Ovary (tissue), 9 donors: ENCODE results near the gene OSBPL2. TPM values are rescaled to one million over a fixed set of nuclear protein-coding genes. Genes with fewer than 3 reads are reported as not detected.

Experiments
- DNase-seq, 5 donors: peaks; one replicate each; pipeline ENCODE4 v3.0.0-alpha.2; 2019 to 2020
- H3K27ac ChIP-seq, 2 donors: fragments of 200-600 bp; one replicate each; pipeline versions ENCODE4 v1.5.1 to v1.8.0; 2019 to 2022
- H3K27me3 ChIP-seq: fragments of 200-600 bp; one replicate; pipeline ENCODE4 v1.8.0; 2022
- H3K36me3 ChIP-seq: fragments of 200-600 bp; sonication (generic); one replicate; pipeline ENCODE4 v1.5.1; 2019
- H3K4me1 ChIP-seq: one replicate; pipeline ENCODE4 v1.8.1; 2013; ENCODE audit warnings: mild to moderate bottlenecking, moderate library complexity; ENCODE audit not compliant: insufficient read depth
- H3K4me3 ChIP-seq: fragments of 200-600 bp; sonication (generic); one replicate; pipeline ENCODE4 v1.5.1; 2017
- H3K9me3 ChIP-seq, 2 donors: fragments of 200-600 bp in 1 of 2; sonication (generic) in 1 of 2; one replicate each; pipeline versions ENCODE4 v1.5.1 to v1.8.1; 2013 to 2019; ENCODE audit warnings: mild to moderate bottlenecking in 1 of 2, moderate library complexity in 1 of 2
- CTCF ChIP-seq, 3 donors: fragments of 450-650 bp in 2 of 3; fragments of 200-600 bp in 1 of 3; IDR thresholded peaks; one replicate each; pipeline versions ENCODE4 v1.5.1 to v1.8.0; 2016 to 2022; ENCODE audit warnings: antibody characterized with exemption in 3 of 3, mild to moderate bottlenecking in 1 of 3
- EP300 ChIP-seq: sonication (generic); formaldehyde crosslinking; IDR thresholded peaks from one replicate; pipeline ENCODE4 v1.6.1; 2017; ENCODE audit warnings: antibody characterized with exemption
- POLR2A ChIP-seq: fragments of 450-650 bp; IDR thresholded peaks from one replicate; pipeline ENCODE4 v1.6.1; 2017; ENCODE audit warnings: antibody characterized with exemption, mild to moderate bottlenecking, moderate library complexity
- WGBS, 3 donors: extraction: QIAGEN DNeasy Blood & Tissue Kit in 1 of 3; methylation state at CpG; one replicate each; pipeline versions ENCODE4 v1.1.5 to v1.1.7; 2013 to 2017; 5-methylcytosine and 5-hydroxymethylcytosine counted together
- intact Hi-C, 4 donors: fragments of 100-400 bp; cut with DNase I; formaldehyde crosslinking; loops; one replicate each; pipeline versions ENCODE4 v1.11.0 to v1.15.1; 2022 to 2023
- polyA plus RNA-seq, 2 donors: library from polyadenylated mRNA; stranded (reverse); fragments of 200-250 nt in 1 of 2; fragments of 350-450 nt in 1 of 2; fragmentation: Illumina TruSeq in 1 of 2; extraction: RNeasy Lipid Tissue Mini Kit (QIAGEN cat#74804) in 1 of 2; gene quantifications; one replicate each; pipeline ENCODE4 v1.2.3, GENCODE V29; 2013 to 2014
- total RNA-seq, 7 donors: library from RNA; depleted of rRNA in 2 of 7; stranded (reverse); fragments of >200 nt in 2 of 7; fragmentation: NEBNext Ultra II Directional in 3 of 7; extraction: Animal tissue kit (Norgen Biotek cat#: 25700) in 3 of 7; gene quantifications; one replicate each; pipeline versions ENCODE4 v1.1.0 to v1.2.4, GENCODE V29; 2016 to 2023
- donor health status: DM: no; HTN: no; CAD: no; lungs with moderate emphysema.
- donor health status: DM: no; HTN: no; CAD: no.
- donor health status: Bipolar disorder and iron deficiency.
- donor health status: DM: yes; HTN: yes; CAD: no.
- donor health status: DM: no; HTN: no; CAD: no.
- donor health status: DM: yes; HTN: yes; CAD: no.

Gene OSBPL2
- total and polyA plus RNA-seq, 9 donors = 14.2 to 42.2 (median 34.4) TPM

DNA sequence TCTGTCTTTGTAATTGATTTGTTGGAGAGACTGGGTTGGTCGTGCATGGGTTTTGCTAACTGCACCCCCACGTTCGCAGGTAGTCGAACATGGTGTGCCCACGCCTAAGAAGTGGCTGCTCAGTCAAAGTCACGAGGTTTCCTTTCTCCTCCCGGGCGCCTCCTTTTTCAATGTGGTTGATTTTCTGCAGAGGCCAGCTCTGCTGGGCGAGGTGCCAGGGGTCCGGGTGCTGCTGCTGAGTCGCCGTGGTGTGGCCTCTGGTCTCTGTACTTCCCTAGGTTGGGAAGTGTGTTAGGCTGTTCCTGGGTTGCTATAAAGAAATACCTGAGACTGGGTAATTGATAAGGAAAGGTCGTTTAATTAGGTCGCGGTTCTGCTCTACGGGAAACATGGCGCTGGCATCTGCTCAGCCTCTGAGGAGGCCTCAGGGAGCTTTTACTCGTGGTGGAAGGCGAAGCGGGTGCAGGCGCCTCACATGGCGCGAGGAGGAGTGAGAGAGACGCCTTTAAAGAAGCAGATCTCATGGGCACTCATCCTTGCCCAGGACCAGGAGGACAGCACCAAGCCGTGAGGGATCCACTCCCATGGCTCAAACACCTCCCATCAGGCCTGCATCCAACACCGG is 14.1 kb downstream of the OSBPL2 start:
- H3K36me3 ChIP-seq = no peaks in the 10 kb centered on the region
- H3K27ac ChIP-seq = no peak overlapping the region
- H3K4me3 ChIP-seq = no peak overlapping the region
- TF ChIP-seq EP300 (no peak), POLR2A (no peak), CTCF (IDR thresholded peaks at IDR 0.05) (no peak)
- no peaks in the 10 kb centered on the region for H3K27me3 ChIP-seq
- no peak for DNase-seq
- H3K9me3 ChIP-seq = no peaks in the 10 kb centered on the region
- intact Hi-C loops = no loop called here
- no peaks in the 10 kb centered on the region for H3K4me1 ChIP-seq
- 87 to 89% (median 89%) methylated on average over 26 of the region's 26 CpGs for WGBS, 3 donors

DNA sequence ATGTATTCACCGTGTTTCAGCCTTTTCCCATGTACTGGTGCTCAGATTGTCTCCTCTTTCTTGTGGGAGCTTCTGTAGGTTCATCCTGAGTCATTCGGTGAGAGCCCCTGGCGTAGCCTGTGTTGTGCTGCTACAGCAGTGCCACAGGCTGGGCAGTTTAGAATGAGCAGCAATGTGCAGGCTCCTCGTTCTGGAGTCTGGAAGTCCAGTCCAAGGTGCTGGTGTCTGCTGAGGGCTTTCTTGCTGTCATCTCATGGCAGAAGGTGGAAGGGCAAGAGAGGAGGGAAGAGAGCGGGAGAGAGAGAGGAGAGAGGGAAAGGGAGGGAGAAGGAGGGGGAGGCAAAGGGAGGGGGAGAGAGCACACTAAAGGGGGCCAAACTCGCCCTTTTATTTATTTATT is 15.1 kb downstream of the OSBPL2 start:
- no peaks in the 10 kb centered on the region for H3K27me3 ChIP-seq
- TF ChIP-seq POLR2A (no peak), EP300 (no peak), CTCF (IDR thresholded peaks at IDR 0.05) (no peak)
- peaks cover 2% of the 10 kb centered on the region for H3K4me1 ChIP-seq
- intact Hi-C loops = no loop called here
- H3K36me3 ChIP-seq = no peaks in the 10 kb centered on the region
- no peaks in the 10 kb centered on the region for H3K9me3 ChIP-seq
- no peak for DNase-seq
- H3K4me3 ChIP-seq = no peak overlapping the region
- H3K27ac ChIP-seq = no peak overlapping the region
- WGBS, 3 donors = 84 to 87% (median 86%) methylated on average over 6 of the region's 6 CpGs

DNA sequence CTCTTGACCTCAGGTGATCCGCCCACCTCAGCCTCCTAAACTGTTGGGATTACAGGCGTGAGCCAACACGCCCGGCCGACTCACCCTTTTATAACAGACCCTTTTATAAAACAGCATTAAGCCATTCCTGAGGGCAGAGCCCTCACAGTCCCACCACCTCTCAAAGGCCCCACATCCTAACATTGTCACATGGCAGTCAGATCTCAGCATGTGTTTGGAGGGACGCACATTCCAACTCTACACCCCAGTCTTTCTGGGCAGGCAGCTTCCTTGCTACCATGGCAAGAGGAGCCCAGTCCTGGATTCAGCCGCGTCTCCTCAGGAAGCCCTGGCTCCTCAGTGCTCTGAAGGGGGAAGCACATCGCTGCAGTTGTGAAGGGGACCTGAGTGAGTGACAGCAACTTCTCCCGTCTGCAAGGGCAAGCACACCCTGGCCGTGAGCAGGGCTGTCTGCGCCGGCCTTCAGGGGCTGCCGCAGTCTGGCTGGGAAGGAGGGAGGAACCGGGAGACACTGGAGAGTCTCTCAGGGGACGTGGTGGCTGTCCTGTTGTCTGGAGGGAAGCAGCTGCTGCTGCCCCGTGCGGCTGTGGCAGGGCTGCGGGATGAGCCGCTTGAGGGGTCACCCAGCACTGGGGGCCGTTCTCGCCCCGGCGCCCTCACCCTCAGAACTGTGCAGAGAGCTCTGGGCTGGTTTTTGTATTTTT is 15.9 kb downstream of the OSBPL2 start:
- peaks cover 2% of the 10 kb centered on the region for H3K4me1 ChIP-seq
- DNase-seq = no peak
- H3K27me3 ChIP-seq = no peaks in the 10 kb centered on the region
- H3K27ac ChIP-seq = no peak overlapping the region
- H3K36me3 ChIP-seq = no peaks in the 10 kb centered on the region
- intact Hi-C loops = no loop called here
- TF ChIP-seq CTCF (IDR thresholded peaks at IDR 0.05) (no peak), EP300 (no peak), POLR2A (no peak)
- H3K4me3 ChIP-seq = no peak overlapping the region
- WGBS, 3 donors = 81 to 86% (median 86%) methylated on average over 23 to 24 of the region's 24 CpGs
- H3K9me3 ChIP-seq = no peaks in the 10 kb centered on the region

DNA sequence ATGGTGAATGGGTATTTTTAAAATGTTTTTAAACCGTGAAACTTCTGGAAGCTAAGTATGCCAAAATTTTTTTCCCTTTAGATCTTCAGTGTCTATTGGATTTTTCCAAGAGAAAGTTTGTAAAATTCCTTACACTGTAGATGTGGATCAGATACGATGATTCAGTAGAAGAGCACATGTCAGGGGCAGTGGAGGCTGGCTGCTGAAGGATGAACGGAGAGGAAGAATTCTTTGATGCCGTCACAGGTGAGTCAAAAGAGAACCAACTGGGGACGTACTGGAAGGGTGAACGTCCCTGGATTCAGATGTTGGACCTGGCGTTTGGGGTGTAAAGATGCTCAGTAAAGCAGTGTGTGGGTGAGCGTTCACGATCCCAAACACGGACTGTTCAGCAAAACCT is 17.7 kb downstream of the OSBPL2 start:
- Histone ChIP-seq H3K9me3 (no peaks in the 10 kb centered on the region), H3K27ac (no peak overlapping the region), H3K36me3 (no peaks in the 10 kb centered on the region), H3K4me3 (no peak overlapping the region), H3K4me1 (peaks cover 2% of the 10 kb centered on the region), H3K27me3 (no peaks in the 10 kb centered on the region)
- 93% methylated on average over 10 of the region's 10 CpGs for WGBS, 3 donors
- DNase-seq = no peak
- intact Hi-C loops = no loop called here
- TF ChIP-seq EP300 = no peak
- TF ChIP-seq CTCF (IDR thresholded peaks at IDR 0.05) = no peak
- TF ChIP-seq POLR2A = no peak
